Panc1 (cell line): ENCODE measurements around the gene PDCD4. TPM values are rescaled to one million over a fixed set of nuclear protein-coding genes. Genes with fewer than 3 reads are reported as not detected.
A peak's percentile ranks its signal among the peaks of the same experiment; 100 is the strongest.

Source experiments
- ATAC-seq: fragments of 200-7000 bp; cut with Tn5 transposase; 2 replicates; pipeline ENCODE4 v1.9.1; 2020; ENCODE audit warnings: mild to moderate bottlenecking, moderate library complexity
- BruUV-seq: library from RNA; stranded (reverse); fragments of 400-500 nt; replicated peaks from 2 replicates; lab custom pipeline; 2021; lab: Mats Ljungman, UMichigan
- CTCF ChIA-PET: fragments of 300-600 bp; sonication (Branson Sonifier 250); formaldehyde crosslinking; loops from one replicate; lab custom pipeline; 2022; ENCODE audit warnings: antibody characterized with exemption; lab: Charles Lee
- POLR2A ChIA-PET: fragments of 300-600 bp; sonication (Branson Sonifier 250); formaldehyde crosslinking; loops from one replicate; lab custom pipeline; 2022; ENCODE audit warnings: antibody characterized with exemption; lab: Charles Lee
- DNase-seq: peaks from one replicate; pipeline ENCODE4 v3.0.0-alpha.2; 2010; ENCODE audit warnings: low read depth, low spot score
- H3K27ac ChIP-seq: 2 replicates; pipeline ENCODE4 v1.5.1; 2011; ENCODE audit warnings: mild to moderate bottlenecking, low read length, inconsistent platforms
- H3K27me3 ChIP-seq: fragments of 200-500 bp; sonication (Bioruptor generic); 2 replicates; pipeline ENCODE4 v1.6.0; 2014; ENCODE audit warnings: low read length, inconsistent platforms; ENCODE audit not compliant: control insufficient read depth, insufficient read depth
- H3K36me3 ChIP-seq: fragments of 200-500 bp; sonication (Bioruptor generic); 2 replicates; pipeline ENCODE4 v1.5.1; 2014; ENCODE audit warnings: inconsistent platforms, mild to moderate bottlenecking, low read length, moderate library complexity; ENCODE audit not compliant: control insufficient read depth, insufficient read depth
- H3K4me1 ChIP-seq: 2 replicates; pipeline ENCODE4 v1.5.1; 2011; ENCODE audit warnings: inconsistent platforms, mild to moderate bottlenecking, low read length, moderate library complexity; ENCODE audit not compliant: control insufficient read depth, insufficient read depth
- H3K4me3 ChIP-seq, 2 experiments: 2 replicates each; pipeline ENCODE4 v1.5.1; 2011 to 2012; ENCODE audit warnings: low read depth in 2 of 2, low read length in 2 of 2, mild to moderate bottlenecking in 2 of 2, inconsistent platforms in 1 of 2, moderate library complexity in 1 of 2
- H3K9me3 ChIP-seq: fragments of 200-500 bp; sonication (Bioruptor generic); 2 replicates; pipeline ENCODE4 v1.5.1; 2014; ENCODE audit warnings: low read depth, mild to moderate bottlenecking, inconsistent platforms, low read length, moderate library complexity; ENCODE audit not compliant: control insufficient read depth, insufficient read depth
- POLR2AphosphoS5 ChIP-seq: IDR thresholded peaks from 2 replicates; pipeline ENCODE4 v1.6.1; 2012; ENCODE audit warnings: mild to moderate bottlenecking, low read depth, low read length, moderate library complexity
- SIN3A ChIP-seq: IDR thresholded peaks from 2 replicates; pipeline ENCODE4 v1.6.1; 2012; ENCODE audit warnings: low read depth, mild to moderate bottlenecking, low read length, moderate library complexity, borderline replicate concordance; ENCODE audit not compliant: insufficient read depth
- TCF7L2 ChIP-seq: IDR thresholded peaks from 2 replicates; pipeline ENCODE4 v1.6.1; 2011; ENCODE audit warnings: mild to moderate bottlenecking, low read depth, low read length, inconsistent platforms
- in situ Hi-C: cut with HindIII; loops from 2 replicates; pipeline ENCODE4 v1.10.0; 2016; ENCODE audit warnings: low sequenced_read_pairs, low pct_unique_long_range_greater_than_20kb
- intact Hi-C: fragments of 100-400 bp; cut with micrococcal nuclease; formaldehyde crosslinking; loops from one replicate; pipeline ENCODE4 v1.10.0; 2022; ENCODE audit not compliant: unreplicated experiment
- total RNA-seq: library from RNA; stranded (reverse); gene quantifications from one replicate; pipeline ENCODE4 v1.2.1, GENCODE V29; 2021; ENCODE audit not compliant: unreplicated experiment
- TF ChIP-seq, protein P1 (sequence below): fragments of 450-650 bp; IDR thresholded peaks from 2 replicates; pipeline ENCODE4 v1.5.1; 2017; ENCODE audit warnings: mild to moderate bottlenecking
- TF ChIP-seq, protein P2 (sequence below), 2 experiments: IDR thresholded peaks; 2 replicates each; pipeline ENCODE4 v1.6.1; 2011 to 2012; ENCODE audit warnings: low read depth in 2 of 2, control low read depth in 1 of 2, low read length in 1 of 2, mild to moderate bottlenecking in 1 of 2, moderate library complexity in 1 of 2; ENCODE audit not compliant: insufficient read depth in 1 of 2

The PDCD4 gene
- total RNA-seq, 1 experiment from 2014 or later, result 33.6 TPM

DNA sequence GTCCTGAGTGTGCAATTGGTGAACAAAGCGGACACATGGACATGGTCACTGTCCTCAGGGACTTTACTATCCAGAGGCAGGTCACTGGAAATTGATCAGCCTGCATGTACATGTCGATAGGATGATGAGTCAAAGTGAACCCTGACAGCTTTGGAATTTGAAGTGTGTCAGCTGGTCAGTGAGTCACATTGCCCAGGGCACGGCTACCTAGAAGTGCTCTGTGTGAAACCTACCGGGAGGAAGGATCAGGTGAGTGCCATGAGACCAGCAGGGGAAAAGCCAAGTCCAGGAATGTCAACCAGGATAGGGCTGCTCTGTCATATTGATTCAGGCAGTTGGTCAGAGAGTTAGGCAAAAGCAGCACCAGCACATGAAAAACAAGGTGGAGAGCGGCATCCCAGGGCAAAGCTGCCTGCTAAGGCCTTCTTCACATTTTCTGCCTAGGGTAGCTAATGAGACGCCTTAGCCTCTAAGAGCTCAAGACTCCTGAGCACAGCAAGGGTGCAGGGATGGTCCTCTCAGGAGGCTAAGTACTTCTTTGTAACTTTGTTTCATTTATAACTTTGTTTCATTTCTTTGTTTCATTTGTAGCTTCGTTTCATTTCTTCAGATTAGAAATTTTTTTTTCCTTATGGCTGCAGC is 19.4 kb upstream of the PDCD4 start:
- H3K4me1 ChIP-seq, result 0 out of 2 replicates have a peak, but pooled peaks cover 3% of the 10 kb centered on the region
- DNase-seq, result no peak
- no peak overlapping the region for H3K4me3 ChIP-seq
- ATAC-seq, result peak; percentile 84
- TF ChIP-seq TCF7L2 (no peak), POLR2AphosphoS5 (no peak), SIN3A (no peak)
- TF ChIP-seq, protein P1, sequence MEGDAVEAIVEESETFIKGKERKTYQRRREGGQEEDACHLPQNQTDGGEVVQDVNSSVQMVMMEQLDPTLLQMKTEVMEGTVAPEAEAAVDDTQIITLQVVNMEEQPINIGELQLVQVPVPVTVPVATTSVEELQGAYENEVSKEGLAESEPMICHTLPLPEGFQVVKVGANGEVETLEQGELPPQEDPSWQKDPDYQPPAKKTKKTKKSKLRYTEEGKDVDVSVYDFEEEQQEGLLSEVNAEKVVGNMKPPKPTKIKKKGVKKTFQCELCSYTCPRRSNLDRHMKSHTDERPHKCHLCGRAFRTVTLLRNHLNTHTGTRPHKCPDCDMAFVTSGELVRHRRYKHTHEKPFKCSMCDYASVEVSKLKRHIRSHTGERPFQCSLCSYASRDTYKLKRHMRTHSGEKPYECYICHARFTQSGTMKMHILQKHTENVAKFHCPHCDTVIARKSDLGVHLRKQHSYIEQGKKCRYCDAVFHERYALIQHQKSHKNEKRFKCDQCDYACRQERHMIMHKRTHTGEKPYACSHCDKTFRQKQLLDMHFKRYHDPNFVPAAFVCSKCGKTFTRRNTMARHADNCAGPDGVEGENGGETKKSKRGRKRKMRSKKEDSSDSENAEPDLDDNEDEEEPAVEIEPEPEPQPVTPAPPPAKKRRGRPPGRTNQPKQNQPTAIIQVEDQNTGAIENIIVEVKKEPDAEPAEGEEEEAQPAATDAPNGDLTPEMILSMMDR, result no peak
- TF ChIP-seq, protein P2, sequence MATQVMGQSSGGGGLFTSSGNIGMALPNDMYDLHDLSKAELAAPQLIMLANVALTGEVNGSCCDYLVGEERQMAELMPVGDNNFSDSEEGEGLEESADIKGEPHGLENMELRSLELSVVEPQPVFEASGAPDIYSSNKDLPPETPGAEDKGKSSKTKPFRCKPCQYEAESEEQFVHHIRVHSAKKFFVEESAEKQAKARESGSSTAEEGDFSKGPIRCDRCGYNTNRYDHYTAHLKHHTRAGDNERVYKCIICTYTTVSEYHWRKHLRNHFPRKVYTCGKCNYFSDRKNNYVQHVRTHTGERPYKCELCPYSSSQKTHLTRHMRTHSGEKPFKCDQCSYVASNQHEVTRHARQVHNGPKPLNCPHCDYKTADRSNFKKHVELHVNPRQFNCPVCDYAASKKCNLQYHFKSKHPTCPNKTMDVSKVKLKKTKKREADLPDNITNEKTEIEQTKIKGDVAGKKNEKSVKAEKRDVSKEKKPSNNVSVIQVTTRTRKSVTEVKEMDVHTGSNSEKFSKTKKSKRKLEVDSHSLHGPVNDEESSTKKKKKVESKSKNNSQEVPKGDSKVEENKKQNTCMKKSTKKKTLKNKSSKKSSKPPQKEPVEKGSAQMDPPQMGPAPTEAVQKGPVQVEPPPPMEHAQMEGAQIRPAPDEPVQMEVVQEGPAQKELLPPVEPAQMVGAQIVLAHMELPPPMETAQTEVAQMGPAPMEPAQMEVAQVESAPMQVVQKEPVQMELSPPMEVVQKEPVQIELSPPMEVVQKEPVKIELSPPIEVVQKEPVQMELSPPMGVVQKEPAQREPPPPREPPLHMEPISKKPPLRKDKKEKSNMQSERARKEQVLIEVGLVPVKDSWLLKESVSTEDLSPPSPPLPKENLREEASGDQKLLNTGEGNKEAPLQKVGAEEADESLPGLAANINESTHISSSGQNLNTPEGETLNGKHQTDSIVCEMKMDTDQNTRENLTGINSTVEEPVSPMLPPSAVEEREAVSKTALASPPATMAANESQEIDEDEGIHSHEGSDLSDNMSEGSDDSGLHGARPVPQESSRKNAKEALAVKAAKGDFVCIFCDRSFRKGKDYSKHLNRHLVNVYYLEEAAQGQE (IDR thresholded peaks at IDR 0.05; ENCODE audit: insufficient read depth in 1 of 2, low read depth in 2 of 2, low read length in 1 of 2), result no peak
- H3K36me3 ChIP-seq, result no peaks in the 10 kb centered on the region
- intact Hi-C loops, result no loop called here
- in situ Hi-C loops, result no loop called here
- no peaks in the 10 kb centered on the region for H3K9me3 ChIP-seq
- CTCF ChIA-PET, result no interaction called here
- no peaks in the 10 kb centered on the region for H3K27me3 ChIP-seq
- H3K27ac ChIP-seq, result peak overlapping the region; percentile 41; the same call in 1 of the 2 replicates
- POLR2A ChIA-PET, result interaction anchor here (0.6 kb wide), 1 partner anchor 1600 kb away, joined by 3 read pairs; no protein-coding TSS in a partner anchor
- no TSS peak for BruUV-seq

- TF ChIP-seq, protein P1, result no peak
- TF ChIP-seq SIN3A, result no peak
- TF ChIP-seq, protein P2 (IDR thresholded peaks at IDR 0.05; ENCODE audit: insufficient read depth in 1 of 2, low read depth in 2 of 2, low read length in 1 of 2), result no peak
- TF ChIP-seq POLR2AphosphoS5, result no peak
- no peaks in the 10 kb centered on the region for H3K27me3 ChIP-seq
- intact Hi-C loops, result no loop called here
- no peak overlapping the region for H3K27ac ChIP-seq
- no peaks in the 10 kb centered on the region for H3K36me3 ChIP-seq
- in situ Hi-C loops, result no loop called here
- DNase-seq, result no peak
- no TSS peak for BruUV-seq
- H3K9me3 ChIP-seq, result no peaks in the 10 kb centered on the region
- ChIA-PET CTCF (no interaction called here), POLR2A (interaction anchor here (0.6 kb wide), 1 partner anchor 1600 kb away, joined by 3 read pairs; no protein-coding TSS in a partner anchor)
- no peak for ATAC-seq
- no peak overlapping the region for H3K4me3 ChIP-seq
- H3K4me1 ChIP-seq, result 0 out of 2 replicates have a peak, but pooled peaks cover 3% of the 10 kb centered on the region
Observed at GRCh38 chr10:110852947-110853346, 18.8 kb upstream of the PDCD4 start.
